NB4 (cell line): ENCODE results near the gene STON2.

Source experiments
- DNase-seq: peaks from one replicate; pipeline ENCODE4 v3.0.0; 2010; ENCODE audit warnings: low read depth
- H3K4me3 ChIP-seq: one replicate; pipeline ENCODE4 v1.5.1; 2011; ENCODE audit warnings: mild to moderate bottlenecking, low read depth, low read length, moderate library complexity
- MAX ChIP-seq: IDR thresholded peaks from 2 replicates; pipeline ENCODE4 v1.6.1; 2011; ENCODE audit warnings: low read depth, low read length
- MYC ChIP-seq: IDR thresholded peaks from 2 replicates; pipeline ENCODE4 v1.6.1; 2011; ENCODE audit warnings: low read depth, low read length
- POLR2A ChIP-seq: IDR thresholded peaks from 2 replicates; pipeline ENCODE4 v1.6.1; 2011; ENCODE audit warnings: mild to moderate bottlenecking; ENCODE audit not compliant: insufficient read length; ENCODE audit errors: extremely low read depth
- TF ChIP-seq, protein P1 (sequence below): IDR thresholded peaks from one replicate; pipeline ENCODE4 v1.5.1; 2012; ENCODE audit warnings: low read depth, low read length

STON2 gene

GRCh38 chr14:81220830-81221578 is 179.1 kb downstream of the STON2 start, which contains the start of gene GTF2A1:
TSS of gene GTF2A1 (minus strand) at chr14:81220959. CDS start at chr14:81220518, 441 bp downstream.
- H3K4me3 ChIP-seq, result peak within 1 kb of the TSS; percentile 85
- DNase-seq, result peak; percentile 95
- TF ChIP-seq, protein P1, sequence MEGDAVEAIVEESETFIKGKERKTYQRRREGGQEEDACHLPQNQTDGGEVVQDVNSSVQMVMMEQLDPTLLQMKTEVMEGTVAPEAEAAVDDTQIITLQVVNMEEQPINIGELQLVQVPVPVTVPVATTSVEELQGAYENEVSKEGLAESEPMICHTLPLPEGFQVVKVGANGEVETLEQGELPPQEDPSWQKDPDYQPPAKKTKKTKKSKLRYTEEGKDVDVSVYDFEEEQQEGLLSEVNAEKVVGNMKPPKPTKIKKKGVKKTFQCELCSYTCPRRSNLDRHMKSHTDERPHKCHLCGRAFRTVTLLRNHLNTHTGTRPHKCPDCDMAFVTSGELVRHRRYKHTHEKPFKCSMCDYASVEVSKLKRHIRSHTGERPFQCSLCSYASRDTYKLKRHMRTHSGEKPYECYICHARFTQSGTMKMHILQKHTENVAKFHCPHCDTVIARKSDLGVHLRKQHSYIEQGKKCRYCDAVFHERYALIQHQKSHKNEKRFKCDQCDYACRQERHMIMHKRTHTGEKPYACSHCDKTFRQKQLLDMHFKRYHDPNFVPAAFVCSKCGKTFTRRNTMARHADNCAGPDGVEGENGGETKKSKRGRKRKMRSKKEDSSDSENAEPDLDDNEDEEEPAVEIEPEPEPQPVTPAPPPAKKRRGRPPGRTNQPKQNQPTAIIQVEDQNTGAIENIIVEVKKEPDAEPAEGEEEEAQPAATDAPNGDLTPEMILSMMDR, result no peak
- TF ChIP-seq MYC (peak; percentile 77), POLR2A (peak; percentile 96), MAX (peak; percentile 94)

DNA sequence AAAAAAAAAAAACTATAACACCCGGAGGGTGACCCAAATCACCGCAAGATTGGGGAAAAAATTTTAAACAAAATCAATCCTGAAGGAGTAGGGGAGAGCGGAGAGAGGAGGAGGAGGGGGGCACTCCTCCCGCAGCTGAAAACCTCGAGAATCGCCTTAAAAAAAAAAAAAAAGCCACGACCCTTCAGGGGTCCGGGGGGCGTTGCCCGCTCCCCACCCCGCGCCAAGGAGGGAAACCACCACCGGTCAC is 179.6 kb downstream of the STON2 start:
- DNase-seq, result no peak
- TF ChIP-seq, protein P1, result no peak
- TF ChIP-seq POLR2A (no peak), MYC (no peak), MAX (no peak)
- peak overlapping the region; percentile 82 for H3K4me3 ChIP-seq

GRCh38 chr14:81219759-81220579 is 180.2 kb downstream of the STON2 start:
- TF ChIP-seq, protein P1, result no peak
- DNase-seq, result peak; percentile 56
- H3K4me3 ChIP-seq, result peak overlapping the region; percentile 85

DNA sequence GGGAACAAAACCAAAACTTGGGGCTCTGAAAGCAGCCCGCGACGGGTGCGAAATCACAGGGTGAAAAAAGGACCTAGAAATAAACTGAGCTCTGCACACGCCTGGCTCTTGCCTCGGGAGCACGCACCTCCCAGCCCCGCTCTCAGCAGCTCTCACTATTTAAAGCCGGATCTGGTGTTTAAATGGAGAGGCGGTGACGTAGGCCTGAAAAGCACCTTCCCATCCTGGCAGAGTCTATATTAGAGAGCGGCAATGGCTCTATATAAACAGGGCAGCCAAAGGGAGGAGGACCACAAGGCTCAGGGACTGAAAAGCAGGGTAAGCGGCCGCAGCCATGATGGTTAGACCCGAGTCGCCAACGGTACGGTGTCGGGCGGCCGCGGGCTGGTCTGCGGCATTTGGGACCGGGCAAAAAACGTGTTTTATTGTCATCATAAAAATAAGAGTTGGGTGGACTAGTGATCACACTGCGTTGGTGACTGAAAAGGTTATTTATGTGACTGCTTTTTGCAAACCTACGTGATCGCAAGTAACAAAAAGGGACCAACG is 180.8 kb downstream of the STON2 start:
- H3K4me3 ChIP-seq, result peak overlapping the region; percentile 85
- TF ChIP-seq MAX (peak; percentile 44; the same call in 1 of the 2 replicates), MYC (peak; percentile 19; the same call in 1 of the 2 replicates), POLR2A (peak; percentile 88)
- TF ChIP-seq, protein P1, result no peak
- peak; percentile 95 for DNase-seq

- peak; percentile 41 for DNase-seq
- TF ChIP-seq MAX, result no peak
- TF ChIP-seq, protein P1, result peak; percentile 17
- TF ChIP-seq MYC, result no peak
- TF ChIP-seq POLR2A, result no peak
Observed at GRCh38 chr14:81211844-81212243, 188.3 kb downstream of the STON2 start.

More at GRCh38 chr14:81211844-81212243, 188.3 kb downstream of the STON2 start:
- H3K4me3 ChIP-seq, result no peak overlapping the region
